ENCODE results near the gene BMAL1. TPM values are rescaled to one million over a fixed set of nuclear protein-coding genes. Genes with fewer than 3 reads are reported as not detected.

The BMAL1 gene
- polyA plus RNA-seq, 3 donors, result 10.2 to 43.4 (median 11.5) TPM

DNA sequence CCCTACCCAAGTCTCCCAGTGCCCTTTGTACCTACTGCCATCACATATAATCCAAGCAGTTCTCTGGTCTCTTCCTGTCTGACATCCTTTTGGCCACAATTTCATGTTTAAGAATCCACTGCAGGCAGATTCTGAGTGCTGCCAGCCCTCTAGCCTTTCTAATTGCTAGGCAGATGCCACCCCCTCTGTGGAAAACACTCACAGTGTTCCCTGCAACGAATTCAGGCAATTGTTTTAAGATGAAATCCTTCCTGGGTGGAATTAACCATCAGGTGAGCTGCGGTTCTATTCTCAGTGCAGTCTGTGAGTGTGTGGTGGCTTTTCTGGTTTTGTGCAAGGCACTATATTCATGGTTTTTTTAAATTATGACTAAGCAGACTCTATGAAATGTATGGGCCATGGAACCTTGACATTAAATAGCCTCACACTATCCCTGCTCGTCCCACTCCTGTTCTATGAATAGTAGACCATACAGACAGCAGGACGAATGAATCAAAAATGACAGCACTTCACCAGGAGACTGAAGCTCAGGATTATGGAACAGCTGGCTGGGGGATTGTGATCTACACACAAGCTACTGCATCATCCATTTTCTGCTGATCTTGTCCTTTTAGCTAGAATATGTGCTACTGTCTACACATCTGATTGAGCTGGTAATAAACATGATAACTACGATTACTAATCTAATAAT lies 29.8 kb upstream of the BMAL1 start:
- peaks cover 3 to 4% of the 10 kb centered on the region in 2 donors for H3K27me3 ChIP-seq (ENCODE audit: control insufficient read depth in 2 of 2, insufficient read depth in 2 of 2, low read length in 2 of 2)
- WGBS (ENCODE audit: insufficient coverage), result 90% methylated on average over 2 of the region's 5 CpGs
- H3K9me3 ChIP-seq (replicated peaks in 1 of 2; ENCODE audit: control insufficient read depth in 1 of 2, insufficient read depth in 1 of 2, low read length in 2 of 2), result no peaks in the 10 kb centered on the region
- H3K36me3 Mint-ChIP-seq, result no peaks in the 10 kb centered on the region
- no peaks in the 10 kb centered on the region for H3K4me1 Mint-ChIP-seq
- intact Hi-C loops (cut with micrococcal nuclease), result no loop called here
- H3K4me3 ChIP-seq (replicated peaks in 1 of 3; ENCODE audit: low read depth in 2 of 3, low read length in 3 of 3), result no peak overlapping the region
- no peak overlapping the region for H3K9ac ChIP-seq (ENCODE audit: insufficient read depth, low read length, poor library complexity, severe bottlenecking)
- TF ChIP-seq, protein P1, sequence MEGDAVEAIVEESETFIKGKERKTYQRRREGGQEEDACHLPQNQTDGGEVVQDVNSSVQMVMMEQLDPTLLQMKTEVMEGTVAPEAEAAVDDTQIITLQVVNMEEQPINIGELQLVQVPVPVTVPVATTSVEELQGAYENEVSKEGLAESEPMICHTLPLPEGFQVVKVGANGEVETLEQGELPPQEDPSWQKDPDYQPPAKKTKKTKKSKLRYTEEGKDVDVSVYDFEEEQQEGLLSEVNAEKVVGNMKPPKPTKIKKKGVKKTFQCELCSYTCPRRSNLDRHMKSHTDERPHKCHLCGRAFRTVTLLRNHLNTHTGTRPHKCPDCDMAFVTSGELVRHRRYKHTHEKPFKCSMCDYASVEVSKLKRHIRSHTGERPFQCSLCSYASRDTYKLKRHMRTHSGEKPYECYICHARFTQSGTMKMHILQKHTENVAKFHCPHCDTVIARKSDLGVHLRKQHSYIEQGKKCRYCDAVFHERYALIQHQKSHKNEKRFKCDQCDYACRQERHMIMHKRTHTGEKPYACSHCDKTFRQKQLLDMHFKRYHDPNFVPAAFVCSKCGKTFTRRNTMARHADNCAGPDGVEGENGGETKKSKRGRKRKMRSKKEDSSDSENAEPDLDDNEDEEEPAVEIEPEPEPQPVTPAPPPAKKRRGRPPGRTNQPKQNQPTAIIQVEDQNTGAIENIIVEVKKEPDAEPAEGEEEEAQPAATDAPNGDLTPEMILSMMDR (IDR thresholded peaks at IDR 0.05), result no peak
- no peaks in the 10 kb centered on the region for H3K4me1 ChIP-seq (ENCODE audit: control insufficient read depth in 1 of 2, insufficient read depth in 2 of 2, low read length in 2 of 2)
- H3K36me3 ChIP-seq (replicated peaks in 1 of 2; ENCODE audit: control insufficient read depth in 1 of 2, insufficient read depth in 2 of 2, low read length in 2 of 2), result no peaks in the 10 kb centered on the region
- no peaks in the 10 kb centered on the region for H3K9me3 Mint-ChIP-seq
- H2AFZ ChIP-seq (ENCODE audit: insufficient read depth, low read depth, low read length, poor library complexity, severe bottlenecking), result no peak overlapping the region
- no peak overlapping the region for H3K4me2 ChIP-seq (replicated peaks; ENCODE audit: extremely low read depth, low read length, poor library complexity, severe bottlenecking)
- DNase-seq, result no peak
- H3K27ac ChIP-seq (ENCODE audit: low read depth in 1 of 2, low read length in 2 of 2), result no peak overlapping the region
- no peaks in the 10 kb centered on the region for H3K79me2 ChIP-seq (ENCODE audit: insufficient read depth, low read length)
- H4K20me1 ChIP-seq (ENCODE audit: insufficient read depth, low read length), result no peaks in the 10 kb centered on the region
- H3K27me3 Mint-ChIP-seq (ENCODE audit: low read depth in 3 of 3), result peaks cover 6 to 16% (median 15%) of the 10 kb centered on the region in 3 donors
- no peak overlapping the region for H3K4me3 Mint-ChIP-seq
- H3K27ac Mint-ChIP-seq, result no peak overlapping the region

- Mint-ChIP-seq H3K36me3 (no peaks in the 10 kb centered on the region), H3K27me3 (ENCODE audit: low read depth in 3 of 3) (peaks cover 6 to 13% (median 9%) of the 10 kb centered on the region in 3 donors), H3K4me1 (no peaks in the 10 kb centered on the region), H3K27ac (no peak overlapping the region), H3K9me3 (no peaks in the 10 kb centered on the region), H3K4me3 (no peak overlapping the region)
- H3K4me2 ChIP-seq (replicated peaks; ENCODE audit: extremely low read depth, low read length, poor library complexity, severe bottlenecking), result no peak overlapping the region
- peaks cover 0 to 3% of the 10 kb centered on the region in 2 donors for H3K27me3 ChIP-seq (ENCODE audit: control insufficient read depth in 2 of 2, insufficient read depth in 2 of 2, low read length in 2 of 2)
- TF ChIP-seq, protein P1 (IDR thresholded peaks at IDR 0.05), result no peak
- no peaks in the 10 kb centered on the region for H3K4me1 ChIP-seq (ENCODE audit: control insufficient read depth in 1 of 2, insufficient read depth in 2 of 2, low read length in 2 of 2)
- H3K9ac ChIP-seq (ENCODE audit: insufficient read depth, low read length, poor library complexity, severe bottlenecking), result no peak overlapping the region
- no peaks in the 10 kb centered on the region for H3K79me2 ChIP-seq (ENCODE audit: insufficient read depth, low read length)
- no peaks in the 10 kb centered on the region for H3K36me3 ChIP-seq (replicated peaks in 1 of 2; ENCODE audit: control insufficient read depth in 1 of 2, insufficient read depth in 2 of 2, low read length in 2 of 2)
- H2AFZ ChIP-seq (ENCODE audit: insufficient read depth, low read depth, low read length, poor library complexity, severe bottlenecking), result no peak overlapping the region
- no CpG with 5 or more reads among the region's 2 CpGs for WGBS (ENCODE audit: insufficient coverage)
- H3K9me3 ChIP-seq (replicated peaks in 1 of 2; ENCODE audit: control insufficient read depth in 1 of 2, insufficient read depth in 1 of 2, low read length in 2 of 2), result no peaks in the 10 kb centered on the region
- no peaks in the 10 kb centered on the region for H4K20me1 ChIP-seq (ENCODE audit: insufficient read depth, low read length)
- intact Hi-C loops (cut with micrococcal nuclease), result no loop called here
- H3K27ac ChIP-seq (ENCODE audit: low read depth in 1 of 2, low read length in 2 of 2), result no peak overlapping the region
- no peak for DNase-seq
- no peak overlapping the region for H3K4me3 ChIP-seq (replicated peaks in 1 of 3; ENCODE audit: low read depth in 2 of 3, low read length in 3 of 3)
Observed at GRCh38 chr11:13249177-13249576, 28.4 kb upstream of the BMAL1 start.

Measured in CD14-positive monocyte (primary cell).